ENCODE results near the gene FEM1B.

Gene FEM1B

DNA sequence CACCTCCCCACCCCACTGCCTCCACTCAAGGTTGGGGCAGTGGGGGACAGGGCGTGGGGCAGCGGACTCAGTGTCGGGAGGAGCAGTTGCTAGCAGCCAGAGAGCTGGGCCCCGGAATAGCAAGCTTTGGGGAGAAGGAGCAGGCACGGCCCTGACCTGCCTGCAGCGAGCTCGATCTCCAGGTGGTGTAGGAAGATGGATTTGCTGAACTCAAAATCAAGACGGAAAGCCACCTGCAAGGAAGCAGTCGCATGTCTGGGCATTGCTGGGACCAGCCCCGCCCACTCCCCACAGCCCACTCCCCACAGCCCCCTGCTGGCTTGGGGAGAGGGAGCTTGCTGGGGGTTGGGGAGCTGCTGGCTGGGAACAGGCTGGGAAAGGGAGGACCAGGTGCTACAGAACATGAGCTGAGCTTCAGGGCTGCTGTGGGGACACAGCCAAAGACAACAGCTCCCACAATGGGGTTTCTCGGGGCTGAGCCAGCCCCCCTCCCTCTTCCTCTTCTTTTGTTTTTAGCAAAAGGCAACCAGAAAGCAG is 38.0 kb downstream of the FEM1B start:
- Histone ChIP-seq H3K4me3 (ENCODE audit: low read depth, low read length) (no peak overlapping the region), H3K27ac (no peak overlapping the region), H3K27me3 (replicated peaks) (no peaks in the 10 kb centered on the region), H3K36me3 (replicated peaks) (peaks cover 74% of the 10 kb centered on the region)
- TF ChIP-seq, protein P1, sequence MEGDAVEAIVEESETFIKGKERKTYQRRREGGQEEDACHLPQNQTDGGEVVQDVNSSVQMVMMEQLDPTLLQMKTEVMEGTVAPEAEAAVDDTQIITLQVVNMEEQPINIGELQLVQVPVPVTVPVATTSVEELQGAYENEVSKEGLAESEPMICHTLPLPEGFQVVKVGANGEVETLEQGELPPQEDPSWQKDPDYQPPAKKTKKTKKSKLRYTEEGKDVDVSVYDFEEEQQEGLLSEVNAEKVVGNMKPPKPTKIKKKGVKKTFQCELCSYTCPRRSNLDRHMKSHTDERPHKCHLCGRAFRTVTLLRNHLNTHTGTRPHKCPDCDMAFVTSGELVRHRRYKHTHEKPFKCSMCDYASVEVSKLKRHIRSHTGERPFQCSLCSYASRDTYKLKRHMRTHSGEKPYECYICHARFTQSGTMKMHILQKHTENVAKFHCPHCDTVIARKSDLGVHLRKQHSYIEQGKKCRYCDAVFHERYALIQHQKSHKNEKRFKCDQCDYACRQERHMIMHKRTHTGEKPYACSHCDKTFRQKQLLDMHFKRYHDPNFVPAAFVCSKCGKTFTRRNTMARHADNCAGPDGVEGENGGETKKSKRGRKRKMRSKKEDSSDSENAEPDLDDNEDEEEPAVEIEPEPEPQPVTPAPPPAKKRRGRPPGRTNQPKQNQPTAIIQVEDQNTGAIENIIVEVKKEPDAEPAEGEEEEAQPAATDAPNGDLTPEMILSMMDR (IDR thresholded peaks at IDR 0.05; ENCODE audit: low read depth, low read length, missing control alignments) = no peak
- in situ Hi-C loops (cut with HindIII; ENCODE audit: low pct_ligation_motif_present, low sequenced_read_pairs) = no loop called here
- no peak for DNase-seq

DNA sequence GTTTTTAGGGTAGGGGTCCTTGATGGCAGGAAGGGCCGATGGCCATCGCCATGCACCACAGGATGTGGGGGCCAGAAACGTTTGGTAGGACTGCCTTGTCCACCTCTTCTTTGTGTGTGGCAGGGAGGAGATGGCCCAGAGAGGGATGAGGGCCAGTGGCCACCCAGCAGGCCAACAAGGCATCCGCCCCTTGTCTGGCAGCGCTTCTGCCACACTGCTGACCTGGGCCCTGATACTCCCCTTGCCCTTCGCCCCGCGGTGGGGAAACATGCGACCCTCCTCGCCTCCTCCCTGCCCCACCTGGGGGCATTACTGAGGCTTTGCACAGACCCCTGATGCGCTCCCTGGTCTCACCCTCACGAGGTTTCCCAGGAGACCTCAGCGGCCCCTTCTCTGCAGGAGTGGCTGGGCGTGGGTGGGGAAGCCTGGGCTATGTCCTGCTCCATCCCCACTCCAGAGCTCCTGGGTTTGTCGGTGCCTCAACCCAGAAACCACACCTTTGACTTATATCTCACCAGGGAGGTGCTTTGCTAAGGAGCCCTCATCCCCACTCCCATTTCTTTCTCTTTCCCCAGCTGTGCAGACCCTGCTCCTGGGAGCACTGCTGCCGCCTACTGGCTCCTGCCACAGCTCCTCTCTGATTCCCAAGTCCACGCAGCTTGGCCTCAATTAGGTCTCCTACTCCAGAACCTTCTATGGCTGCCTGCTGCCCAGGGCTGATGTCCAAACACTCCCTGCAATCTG is 38.7 kb downstream of the FEM1B start:
- no peak for DNase-seq
- no peak overlapping the region for H3K27ac ChIP-seq
- in situ Hi-C loops (cut with HindIII; ENCODE audit: low pct_ligation_motif_present, low sequenced_read_pairs) = no loop called here
- no peak overlapping the region for H3K4me3 ChIP-seq (ENCODE audit: low read depth, low read length)
- peaks cover 72% of the 10 kb centered on the region for H3K36me3 ChIP-seq (replicated peaks)
- no peaks in the 10 kb centered on the region for H3K27me3 ChIP-seq (replicated peaks)
- TF ChIP-seq, protein P1 (IDR thresholded peaks at IDR 0.05; ENCODE audit: low read depth, low read length, missing control alignments) = peak; percentile 73

DNA sequence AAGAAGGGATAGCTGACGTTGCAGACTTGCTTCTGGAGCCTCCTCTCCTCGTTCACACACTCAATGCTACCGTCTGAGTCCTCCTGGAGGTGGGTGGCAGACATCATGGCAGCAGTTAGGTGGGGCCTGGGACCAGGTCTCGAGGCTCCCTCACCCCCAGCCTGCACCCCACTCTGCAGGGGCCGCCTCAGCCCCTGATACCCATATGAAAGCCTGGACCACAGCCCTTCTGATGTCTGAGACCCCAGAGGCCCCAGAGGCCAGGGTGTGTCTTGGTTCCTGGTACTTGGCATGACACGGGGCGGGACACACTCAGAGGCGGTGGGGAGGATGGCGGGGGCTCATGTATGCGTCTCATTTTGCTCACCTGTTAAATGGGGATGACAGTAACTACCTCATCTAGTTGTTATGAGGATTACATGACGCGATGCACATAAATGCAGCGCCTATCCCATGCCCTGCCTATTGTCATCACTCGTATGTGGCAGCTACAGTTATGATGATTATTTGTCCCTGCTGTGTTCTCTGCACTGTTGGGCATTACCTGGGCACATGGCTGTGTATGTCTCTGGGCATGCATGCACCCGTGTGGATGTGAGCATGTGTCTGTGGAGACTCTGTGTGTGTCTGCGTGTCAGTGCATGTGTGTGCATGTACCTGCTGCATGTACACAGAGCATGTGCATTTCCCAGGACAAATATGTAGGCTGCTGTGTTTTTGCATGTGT is 39.9 kb downstream of the FEM1B start:
- Histone ChIP-seq H3K27me3 (replicated peaks) (no peaks in the 10 kb centered on the region), H3K4me3 (ENCODE audit: low read depth, low read length) (no peak overlapping the region), H3K36me3 (replicated peaks) (peaks cover 74% of the 10 kb centered on the region), H3K27ac (no peak overlapping the region)
- TF ChIP-seq, protein P1 (IDR thresholded peaks at IDR 0.05; ENCODE audit: low read depth, low read length, missing control alignments) = no peak
- no peak for DNase-seq
- in situ Hi-C loops (cut with HindIII; ENCODE audit: low pct_ligation_motif_present, low sequenced_read_pairs) = no loop called here

DNA sequence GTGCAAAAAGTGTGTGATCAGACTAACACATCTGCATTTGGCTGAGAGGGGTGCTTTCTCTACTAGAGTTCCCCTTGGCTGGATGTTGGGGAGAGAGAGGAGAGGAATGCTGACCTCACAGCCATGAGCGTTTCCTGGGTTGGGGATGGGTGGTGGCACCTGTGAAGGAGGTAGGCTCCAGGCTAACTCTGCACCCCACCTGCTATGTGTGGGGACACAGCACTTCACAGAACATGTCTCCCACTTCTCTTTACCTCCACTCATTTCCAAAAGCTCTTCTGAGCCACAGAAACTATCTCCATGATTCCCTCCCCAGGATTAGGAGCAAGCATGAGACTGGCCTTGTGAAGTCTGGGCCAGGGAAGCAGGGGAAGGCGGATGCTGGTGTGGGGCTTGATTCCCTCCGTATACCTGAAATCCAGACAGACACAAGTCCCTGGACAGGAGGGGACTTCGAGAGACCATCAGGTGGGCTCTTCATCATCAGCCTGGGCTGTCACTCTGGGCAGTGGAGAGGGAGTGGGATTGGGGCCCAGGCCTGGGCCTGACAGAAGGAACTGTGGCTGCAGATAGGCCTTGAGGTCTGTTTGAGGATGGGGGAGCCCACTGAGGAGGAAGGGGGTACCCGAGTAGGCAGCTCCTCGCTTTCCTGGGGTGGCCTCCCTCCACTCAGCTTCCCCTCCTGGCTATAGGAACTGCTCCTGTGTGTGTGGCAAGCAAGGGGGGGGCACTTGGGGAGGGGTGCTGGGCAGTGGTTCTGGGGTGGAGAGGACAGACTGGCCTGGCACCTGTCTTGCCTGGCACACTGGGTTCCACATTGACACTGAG is 40.7 kb downstream of the FEM1B start:
- Histone ChIP-seq H3K36me3 (replicated peaks) (peaks cover 73% of the 10 kb centered on the region), H3K4me3 (ENCODE audit: low read depth, low read length) (no peak overlapping the region), H3K27me3 (replicated peaks) (no peaks in the 10 kb centered on the region), H3K27ac (no peak overlapping the region)
- in situ Hi-C loops (cut with HindIII; ENCODE audit: low pct_ligation_motif_present, low sequenced_read_pairs) = no loop called here
- no peak for DNase-seq
- TF ChIP-seq, protein P1 (IDR thresholded peaks at IDR 0.05; ENCODE audit: low read depth, low read length, missing control alignments) = no peak

DNA sequence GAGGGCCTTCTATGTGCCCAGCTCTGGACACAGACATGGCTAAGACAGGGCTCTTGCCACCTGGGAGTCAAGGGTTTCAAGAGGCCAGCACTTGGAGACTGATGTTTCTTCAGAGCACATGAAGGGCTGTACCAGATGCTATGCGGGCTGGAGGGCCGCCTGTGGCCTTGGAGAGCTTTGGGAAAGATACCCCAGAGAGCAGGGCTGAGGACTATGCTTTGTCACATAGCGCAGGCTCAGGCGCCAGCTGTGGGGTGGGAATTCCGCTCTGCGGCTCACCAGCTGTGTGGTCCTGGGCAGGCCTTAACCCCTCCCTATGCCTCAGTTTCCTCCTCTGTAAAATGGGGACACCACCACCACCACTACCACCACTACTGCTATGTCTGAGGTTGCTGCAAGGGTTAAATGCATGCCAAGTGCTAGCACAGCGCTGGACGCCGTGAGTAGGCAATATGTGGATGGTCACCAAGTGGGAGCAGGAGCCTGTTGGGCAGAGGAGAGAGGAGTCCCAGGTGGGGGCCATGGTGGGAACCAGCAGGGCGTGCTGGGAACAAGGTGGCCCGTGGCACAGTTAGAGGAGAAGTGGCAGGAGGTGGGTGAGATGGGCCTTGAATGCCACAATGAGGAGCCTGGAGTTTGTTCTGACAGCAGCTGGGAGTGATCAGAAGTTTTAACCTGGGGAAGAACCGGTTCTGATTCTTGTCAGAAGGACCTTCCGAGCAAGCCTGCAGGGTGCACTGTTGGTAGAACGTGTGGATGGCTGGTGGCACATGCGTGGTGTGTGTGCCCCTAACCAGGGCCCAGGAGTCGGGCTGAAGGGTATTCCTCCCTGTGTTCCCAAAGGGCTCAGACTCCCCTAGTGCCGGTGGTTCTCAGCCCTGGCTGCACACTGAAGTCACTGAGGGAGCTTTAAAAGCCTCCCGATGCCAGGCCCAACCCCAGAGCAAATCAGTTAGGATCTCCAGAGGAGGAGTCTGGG is 41.7 kb downstream of the FEM1B start:
- H3K36me3 ChIP-seq (replicated peaks) = peaks cover 79% of the 10 kb centered on the region
- TF ChIP-seq, protein P1 (IDR thresholded peaks at IDR 0.05; ENCODE audit: low read depth, low read length, missing control alignments) = no peak
- in situ Hi-C loops (cut with HindIII; ENCODE audit: low pct_ligation_motif_present, low sequenced_read_pairs) = no loop called here

More for the DNA sequence above, 41.7 kb downstream of the FEM1B start:
- no peak overlapping the region for H3K27ac ChIP-seq
- no peak overlapping the region for H3K4me3 ChIP-seq (ENCODE audit: low read depth, low read length)
- H3K27me3 ChIP-seq (replicated peaks) = no peaks in the 10 kb centered on the region
- no peak for DNase-seq

Measured in brain microvascular endothelial cell (primary cell).